K562 (cell line): Measurements from ENCODE around the gene FTH1. TPM values are rescaled to one million over a fixed set of nuclear protein-coding genes. Genes with fewer than 3 reads are reported as not detected.

Experiments used
- E2F3 ChIP-seq: fragments of 250-450 bp; sonication (Bioruptor Pico); IDR thresholded peaks from 2 replicates; pipeline ENCODE4 v1.4.0; 2020; ENCODE audit warnings: mild to moderate bottlenecking
- FOXA3 ChIP-seq, 2 experiments: fragments of 450-650 bp in 1 of 2; sonication (generic) in 1 of 2; formaldehyde crosslinking; IDR thresholded peaks in 1 of 2; conservative IDR thresholded peaks in 1 of 2; 2 replicates each; pipeline versions ENCODE4 v1.4.0 to v1.8.0; 2020 to 2022; ENCODE audit warnings: mild to moderate bottlenecking in 2 of 2, missing genetic modification reagents in 1 of 2
- FOXJ2 ChIP-seq: fragments of 200-800 bp; sonication (Bioruptor generic); IDR thresholded peaks from 2 replicates; pipeline ENCODE4 v1.6.1; 2016; ENCODE audit warnings: missing genetic modification characterization, missing compliant biosample characterization
- GABPB1 ChIP-seq: sonication (generic); formaldehyde crosslinking; IDR thresholded peaks from 2 replicates; pipeline ENCODE4 v1.8.0; 2022; ENCODE audit warnings: mild to moderate bottlenecking, missing genetic modification reagents
- GABPB2 ChIP-seq: fragments of 250-450 bp; sonication (Bioruptor Pico); conservative IDR thresholded peaks from 2 replicates; pipeline ENCODE4 v1.5.1; 2021; ENCODE audit warnings: mild to moderate bottlenecking
- HEY1 ChIP-seq: fragments of 250-450 bp; sonication (Bioruptor Pico); IDR thresholded peaks from 2 replicates; pipeline ENCODE4 v1.5.0; 2020; ENCODE audit warnings: mild to moderate bottlenecking, moderate library complexity, borderline replicate concordance
- KLF10 ChIP-seq: fragments of 250-450 bp; sonication (Bioruptor Pico); IDR thresholded peaks from 2 replicates; pipeline ENCODE4 v1.6.1; 2021; ENCODE audit warnings: matching md5 sums
- LARP7 ChIP-seq: fragments of 450-650 bp; IDR thresholded peaks from 2 replicates; pipeline ENCODE4 v1.6.1; 2016
- NFATC3 ChIP-seq: fragments of 450-650 bp; IDR thresholded peaks from 2 replicates; pipeline ENCODE4 v1.6.1; 2017; ENCODE audit warnings: mild to moderate bottlenecking
- NR2F6 ChIP-seq: fragments of 450-650 bp; formaldehyde crosslinking; IDR thresholded peaks from 2 replicates; pipeline ENCODE4 v1.4.0; 2020; ENCODE audit warnings: mild to moderate bottlenecking
- RBM25 ChIP-seq: fragments of 200-400 bp; formaldehyde crosslinking; IDR thresholded peaks from 2 replicates; pipeline ENCODE4 v1.6.1; 2018; ENCODE audit warnings: low read length, low read depth, moderate library complexity; ENCODE audit not compliant: severe bottlenecking
- SMARCA5 ChIP-seq: fragments of 450-650 bp; IDR thresholded peaks from 2 replicates; pipeline ENCODE4 v1.6.1; 2016
- TGIF2 ChIP-seq: sonication (generic); formaldehyde crosslinking; IDR thresholded peaks from 2 replicates; pipeline ENCODE4 v1.8.1; 2022; ENCODE audit warnings: mild to moderate bottlenecking, missing genetic modification reagents, moderate library complexity
- TOE1 ChIP-seq, 2 experiments: fragments of 450-650 bp in 1 of 2; sonication (generic) in 1 of 2; formaldehyde crosslinking in 1 of 2; IDR thresholded peaks; 2 replicates each; pipeline versions ENCODE4 v1.7.1 to v1.8.0; 2016 to 2022; ENCODE audit warnings: borderline replicate concordance in 2 of 2, mild to moderate bottlenecking in 2 of 2, antibody characterized with exemption in 1 of 2, inconsistent platforms in 1 of 2, low read depth in 1 of 2, missing genetic modification reagents in 1 of 2, moderate library complexity in 1 of 2
- ZNF23 ChIP-seq: fragments of 250-450 bp; sonication (Bioruptor Pico); IDR thresholded peaks from 2 replicates; pipeline ENCODE4 v1.4.0; 2020; ENCODE audit warnings: mild to moderate bottlenecking
- ZNF316 ChIP-seq: fragments of 450-650 bp; IDR thresholded peaks from 2 replicates; pipeline ENCODE4 v1.6.1; 2016
- ZNF384 ChIP-seq: IDR thresholded peaks from 2 replicates; pipeline ENCODE4 v1.6.1; 2012; ENCODE audit warnings: low read depth, low read length, improper control_type of control experiment
- ZNF586 ChIP-seq: fragments of 450-650 bp; formaldehyde crosslinking; conservative IDR thresholded peaks from 2 replicates; pipeline ENCODE4 v1.4.0; 2020; ENCODE audit warnings: mild to moderate bottlenecking, moderate library complexity
- polyA plus RNA-seq, 8 experiments: library from polyadenylated mRNA; depleted of rRNA in 4 of 8; stranded (reverse) in 5 of 8; unstranded in 3 of 8; fragments of >200 nt; fragmentation: Nextera tagmentation in 2 of 8; fragmentation: Illumina TruSeq in 1 of 8; extraction: Ambion mirVana in 2 of 8; extraction: Trizol in 1 of 8; gene quantifications; 2 replicates each; pipeline versions ENCODE4 v1.2.1 to v1.2.3, GENCODE V29; 2011 to 2014; ENCODE audit warnings: inconsistent platforms in 1 of 8, missing spikeins in 1 of 8
- total RNA-seq, 7 experiments: library from RNA; depleted of rRNA in 6 of 7; stranded (reverse); fragments of >200 nt in 6 of 7; fragmentation: Illumina TruSeq in 2 of 7; extraction: Trizol in 2 of 7; gene quantifications; 2 replicates each; pipeline versions ENCODE4 v1.2.1 to v1.2.3, GENCODE V29; 2011 to 2021; ENCODE audit warnings: low replicate concordance in 1 of 7
- TF ChIP-seq, protein P1 (sequence below): fragments of 250-450 bp; sonication (Bioruptor Pico); IDR thresholded peaks from 2 replicates; pipeline ENCODE4 v1.5.1; 2021; ENCODE audit warnings: mild to moderate bottlenecking
- TF ChIP-seq, protein P2 (sequence below): fragments of 450-650 bp; IDR thresholded peaks from 2 replicates; pipeline ENCODE4 v1.6.1; 2016
- TF ChIP-seq, protein P3 (sequence below): IDR thresholded peaks from 3 replicates; pipeline ENCODE4 v1.6.1; 2011; ENCODE audit warnings: borderline replicate concordance, mild to moderate bottlenecking, moderate library complexity; ENCODE audit not compliant: insufficient read length; ENCODE audit errors: extremely low read depth
- TF ChIP-seq, protein P4 (sequence below): fragments of 450-650 bp; formaldehyde crosslinking; IDR thresholded peaks from 2 replicates; pipeline ENCODE4 v1.4.0; 2020; ENCODE audit warnings: mild to moderate bottlenecking, moderate library complexity

Gene FTH1
- total and polyA plus RNA-seq, 9 of the 15 experiments (the other 6 are each of a cell fraction or from before 2014, with no cell fraction given) = 370 to 3,146 (median 802) TPM

DNA sequence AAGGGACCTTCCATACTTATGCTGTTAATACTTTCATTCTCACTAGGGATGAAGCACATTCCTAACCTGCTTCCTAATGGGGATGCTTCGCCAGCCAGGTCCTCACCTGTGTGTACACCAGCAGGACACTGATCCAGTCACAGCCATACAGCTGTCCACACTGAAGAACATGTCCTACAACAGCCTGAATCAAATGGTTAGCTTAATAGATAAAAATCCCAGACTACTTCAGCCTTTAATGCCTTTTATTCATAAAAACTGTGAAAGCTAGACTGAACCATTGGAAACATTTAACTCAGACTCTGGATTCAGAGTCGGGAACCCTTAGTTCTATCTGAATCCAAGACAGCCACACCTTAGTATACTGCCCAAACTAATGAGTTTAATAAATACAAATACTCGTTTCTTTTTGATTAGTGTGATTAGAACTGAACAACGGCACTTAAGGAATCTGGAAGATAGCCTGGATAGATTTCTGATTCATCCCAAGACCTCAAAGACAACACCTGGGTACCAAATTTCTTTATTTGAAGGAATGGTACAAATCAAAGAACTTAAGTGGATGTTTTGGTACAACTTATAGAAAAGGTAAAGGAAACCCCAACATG, 3.3 kb downstream of the FTH1 start (continued):
- TF ChIP-seq, protein P1, sequence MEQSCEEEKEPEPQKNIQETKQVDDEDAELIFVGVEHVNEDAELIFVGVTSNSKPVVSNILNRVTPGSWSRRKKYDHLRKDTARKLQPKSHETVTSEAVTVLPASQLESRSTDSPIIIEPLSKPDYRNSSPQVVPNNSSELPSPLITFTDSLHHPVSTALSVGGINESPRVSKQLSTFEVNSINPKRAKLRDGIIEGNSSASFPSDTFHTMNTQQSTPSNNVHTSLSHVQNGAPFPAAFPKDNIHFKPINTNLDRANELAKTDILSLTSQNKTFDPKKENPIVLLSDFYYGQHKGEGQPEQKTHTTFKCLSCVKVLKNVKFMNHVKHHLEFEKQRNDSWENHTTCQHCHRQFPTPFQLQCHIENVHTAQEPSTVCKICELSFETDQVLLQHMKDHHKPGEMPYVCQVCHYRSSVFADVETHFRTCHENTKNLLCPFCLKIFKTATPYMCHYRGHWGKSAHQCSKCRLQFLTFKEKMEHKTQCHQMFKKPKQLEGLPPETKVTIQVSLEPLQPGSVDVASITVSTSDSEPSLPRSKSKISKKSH (CRISPR knock-in tag) = peak; percentile 91
- TF ChIP-seq LARP7 = no peak
- TF ChIP-seq KLF10 = peak; percentile 78; the same call in 1 of the 2 replicates
- peak; percentile 54; the same call in 1 of the 2 replicates for TF ChIP-seq NFATC3
- peak in 1 of 2 experiments; percentile 3; a peak in 1 of 4 replicates for TF ChIP-seq FOXA3 (CRISPR knock-in tag; conservative IDR thresholded peaks at IDR 0.05 in 1 of 2, IDR thresholded peaks at IDR 0.05 in 1 of 2)
- no peak for TF ChIP-seq RBM25
- TF ChIP-seq ZNF586 (CRISPR knock-in tag) = no peak
- TF ChIP-seq, protein P2, sequence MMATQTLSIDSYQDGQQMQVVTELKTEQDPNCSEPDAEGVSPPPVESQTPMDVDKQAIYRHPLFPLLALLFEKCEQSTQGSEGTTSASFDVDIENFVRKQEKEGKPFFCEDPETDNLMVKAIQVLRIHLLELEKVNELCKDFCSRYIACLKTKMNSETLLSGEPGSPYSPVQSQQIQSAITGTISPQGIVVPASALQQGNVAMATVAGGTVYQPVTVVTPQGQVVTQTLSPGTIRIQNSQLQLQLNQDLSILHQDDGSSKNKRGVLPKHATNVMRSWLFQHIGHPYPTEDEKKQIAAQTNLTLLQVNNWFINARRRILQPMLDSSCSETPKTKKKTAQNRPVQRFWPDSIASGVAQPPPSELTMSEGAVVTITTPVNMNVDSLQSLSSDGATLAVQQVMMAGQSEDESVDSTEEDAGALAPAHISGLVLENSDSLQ = no peak
- TF ChIP-seq ZNF384 = no peak
- TF ChIP-seq GABPB2 (CRISPR knock-in tag) = peak; percentile 94; the same call in 1 of the 2 replicates
- peak; percentile 94 for TF ChIP-seq HEY1 (CRISPR knock-in tag)
- TF ChIP-seq, protein P3, sequence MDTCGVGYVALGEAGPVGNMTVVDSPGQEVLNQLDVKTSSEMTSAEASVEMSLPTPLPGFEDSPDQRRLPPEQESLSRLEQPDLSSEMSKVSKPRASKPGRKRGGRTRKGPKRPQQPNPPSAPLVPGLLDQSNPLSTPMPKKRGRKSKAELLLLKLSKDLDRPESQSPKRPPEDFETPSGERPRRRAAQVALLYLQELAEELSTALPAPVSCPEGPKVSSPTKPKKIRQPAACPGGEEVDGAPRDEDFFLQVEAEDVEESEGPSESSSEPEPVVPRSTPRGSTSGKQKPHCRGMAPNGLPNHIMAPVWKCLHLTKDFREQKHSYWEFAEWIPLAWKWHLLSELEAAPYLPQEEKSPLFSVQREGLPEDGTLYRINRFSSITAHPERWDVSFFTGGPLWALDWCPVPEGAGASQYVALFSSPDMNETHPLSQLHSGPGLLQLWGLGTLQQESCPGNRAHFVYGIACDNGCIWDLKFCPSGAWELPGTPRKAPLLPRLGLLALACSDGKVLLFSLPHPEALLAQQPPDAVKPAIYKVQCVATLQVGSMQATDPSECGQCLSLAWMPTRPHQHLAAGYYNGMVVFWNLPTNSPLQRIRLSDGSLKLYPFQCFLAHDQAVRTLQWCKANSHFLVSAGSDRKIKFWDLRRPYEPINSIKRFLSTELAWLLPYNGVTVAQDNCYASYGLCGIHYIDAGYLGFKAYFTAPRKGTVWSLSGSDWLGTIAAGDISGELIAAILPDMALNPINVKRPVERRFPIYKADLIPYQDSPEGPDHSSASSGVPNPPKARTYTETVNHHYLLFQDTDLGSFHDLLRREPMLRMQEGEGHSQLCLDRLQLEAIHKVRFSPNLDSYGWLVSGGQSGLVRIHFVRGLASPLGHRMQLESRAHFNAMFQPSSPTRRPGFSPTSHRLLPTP = no peak
- no peak for TF ChIP-seq ZNF23
- no peak for TF ChIP-seq ZNF316
- no peak for TF ChIP-seq TOE1 (IDR thresholded peaks at IDR 0.05; ENCODE audit: borderline replicate concordance)
- TF ChIP-seq TOE1 (CRISPR knock-in tag; IDR thresholded peaks at IDR 0.05; ENCODE audit: borderline replicate concordance, low read depth) = no peak
- peak; percentile 84; the same call in 1 of the 2 replicates for TF ChIP-seq TGIF2 (CRISPR knock-in tag)
- peak; percentile 91 for TF ChIP-seq NR2F6
- no peak for TF ChIP-seq E2F3 (CRISPR knock-in tag)
- TF ChIP-seq, protein P4, sequence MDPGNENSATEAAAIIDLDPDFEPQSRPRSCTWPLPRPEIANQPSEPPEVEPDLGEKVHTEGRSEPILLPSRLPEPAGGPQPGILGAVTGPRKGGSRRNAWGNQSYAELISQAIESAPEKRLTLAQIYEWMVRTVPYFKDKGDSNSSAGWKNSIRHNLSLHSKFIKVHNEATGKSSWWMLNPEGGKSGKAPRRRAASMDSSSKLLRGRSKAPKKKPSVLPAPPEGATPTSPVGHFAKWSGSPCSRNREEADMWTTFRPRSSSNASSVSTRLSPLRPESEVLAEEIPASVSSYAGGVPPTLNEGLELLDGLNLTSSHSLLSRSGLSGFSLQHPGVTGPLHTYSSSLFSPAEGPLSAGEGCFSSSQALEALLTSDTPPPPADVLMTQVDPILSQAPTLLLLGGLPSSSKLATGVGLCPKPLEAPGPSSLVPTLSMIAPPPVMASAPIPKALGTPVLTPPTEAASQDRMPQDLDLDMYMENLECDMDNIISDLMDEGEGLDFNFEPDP = peak; percentile 72; the same call in 1 of the 2 replicates
- no peak for TF ChIP-seq SMARCA5
- no peak for TF ChIP-seq GABPB1 (CRISPR knock-in tag)
- TF ChIP-seq FOXJ2 (tag) = no peak
